Renal cortex interstitium (tissue), 15 donors: Measurements from ENCODE around the gene PMEPA1. TPM values are rescaled to one million over a fixed set of nuclear protein-coding genes. Genes with fewer than 3 reads are reported as not detected.

ENCODE experiments used
- DNase-seq, 11 donors: peaks; one replicate each; pipeline ENCODE4 v3.0.0-alpha.2; 2013; ENCODE audit warnings: low read depth in 9 of 11, low spot score in 4 of 11; ENCODE audit errors: extremely low read depth in 1 of 11
- long read RNA-seq, 16 experiments: transcript quantifications; one replicate each; lab custom pipeline, GENCODE V29; 2026
- polyA plus RNA-seq, 3 donors: library from polyadenylated mRNA; unstranded; fragments of 120-200 nt; gene quantifications; one replicate each; pipeline ENCODE4 v1.2.1, GENCODE V29; 2013; ENCODE audit not compliant: insufficient read length in 3 of 3

Gene PMEPA1, protein sequence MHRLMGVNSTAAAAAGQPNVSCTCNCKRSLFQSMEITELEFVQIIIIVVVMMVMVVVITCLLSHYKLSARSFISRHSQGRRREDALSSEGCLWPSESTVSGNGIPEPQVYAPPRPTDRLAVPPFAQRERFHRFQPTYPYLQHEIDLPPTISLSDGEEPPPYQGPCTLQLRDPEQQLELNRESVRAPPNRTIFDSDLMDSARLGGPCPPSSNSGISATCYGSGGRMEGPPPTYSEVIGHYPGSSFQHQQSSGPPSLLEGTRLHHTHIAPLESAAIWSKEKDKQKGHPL
- polyA plus RNA-seq, result 10 to 100 TPM; 14.9 to 21.6 (median 15.5) TPM
- long read RNA-seq, donor 1, full-length matches to known transcripts, result 7 of 26 reads
- long read RNA-seq, donor 1, partial matches to known transcripts, result 19 of 26 reads
- long read RNA-seq, donor 1, other reads (novel, unspliced or antisense), result 0 of 26 reads
- long read RNA-seq, donor 2, full-length matches to known transcripts, result 11 of 11 reads
- long read RNA-seq, donor 2, partial matches to known transcripts, result 0 of 11 reads
- long read RNA-seq, donor 2, other reads (novel, unspliced or antisense), result 0 of 11 reads
- long read RNA-seq, donor 3, full-length matches to known transcripts, result 21 of 21 reads
- long read RNA-seq, donor 3, partial matches to known transcripts, result 0 of 21 reads
- long read RNA-seq, donor 3, other reads (novel, unspliced or antisense), result 0 of 21 reads
- long read RNA-seq, donor 4, full-length matches to known transcripts, result 9 of 9 reads
- long read RNA-seq, donor 4, partial matches to known transcripts, result 0 of 9 reads
- long read RNA-seq, donor 4, other reads (novel, unspliced or antisense), result 0 of 9 reads
- long read RNA-seq, donor 5, full-length matches to known transcripts, result 12 of 12 reads
- long read RNA-seq, donor 5, partial matches to known transcripts, result 0 of 12 reads
- long read RNA-seq, donor 5, other reads (novel, unspliced or antisense), result 0 of 12 reads
- long read RNA-seq, donor 6, full-length matches to known transcripts, result 11 of 11 reads
- long read RNA-seq, donor 6, partial matches to known transcripts, result 0 of 11 reads
- long read RNA-seq, donor 6, other reads (novel, unspliced or antisense), result 0 of 11 reads
- long read RNA-seq, donor 7, full-length matches to known transcripts, result 5 of 5 reads
- long read RNA-seq, donor 7, partial matches to known transcripts, result 0 of 5 reads
- long read RNA-seq, donor 7, other reads (novel, unspliced or antisense), result 0 of 5 reads
- long read RNA-seq, donor 8, full-length matches to known transcripts, result 15 of 15 reads
- long read RNA-seq, donor 8, partial matches to known transcripts, result 0 of 15 reads
- long read RNA-seq, donor 8, other reads (novel, unspliced or antisense), result 0 of 15 reads
- long read RNA-seq, donor 9, full-length matches to known transcripts, result 8 of 8 reads
- long read RNA-seq, donor 9, partial matches to known transcripts, result 0 of 8 reads
- long read RNA-seq, donor 9, other reads (novel, unspliced or antisense), result 0 of 8 reads
- long read RNA-seq, donor 10, full-length matches to known transcripts, result 7 of 7 reads
- long read RNA-seq, donor 10, partial matches to known transcripts, result 0 of 7 reads
- long read RNA-seq, donor 10, other reads (novel, unspliced or antisense), result 0 of 7 reads
- long read RNA-seq, donor 11, full-length matches to known transcripts, result 11 of 11 reads
- long read RNA-seq, donor 11, partial matches to known transcripts, result 0 of 11 reads
- long read RNA-seq, donor 11, other reads (novel, unspliced or antisense), result 0 of 11 reads
- long read RNA-seq, donor 12, full-length matches to known transcripts, result 5 of 5 reads
- long read RNA-seq, donor 12, partial matches to known transcripts, result 0 of 5 reads
- long read RNA-seq, donor 12, other reads (novel, unspliced or antisense), result 0 of 5 reads
- long read RNA-seq, donor 13, full-length matches to known transcripts, result 17 of 17 reads
- long read RNA-seq, donor 13, partial matches to known transcripts, result 0 of 17 reads
- long read RNA-seq, donor 13, other reads (novel, unspliced or antisense), result 0 of 17 reads
- long read RNA-seq, donor 14, full-length matches to known transcripts, result 9 of 9 reads
- long read RNA-seq, donor 14, partial matches to known transcripts, result 0 of 9 reads
- long read RNA-seq, donor 14, other reads (novel, unspliced or antisense), result 0 of 9 reads
- long read RNA-seq, donor 15, full-length matches to known transcripts, result 5 of 5 reads
- long read RNA-seq, donor 15, partial matches to known transcripts, result 0 of 5 reads
- long read RNA-seq, donor 15, other reads (novel, unspliced or antisense), result 0 of 5 reads
- long read RNA-seq, donor 16, full-length matches to known transcripts, result 25 of 25 reads
- long read RNA-seq, donor 16, partial matches to known transcripts, result 0 of 25 reads
- long read RNA-seq, donor 16, other reads (novel, unspliced or antisense), result 0 of 25 reads

DNA sequence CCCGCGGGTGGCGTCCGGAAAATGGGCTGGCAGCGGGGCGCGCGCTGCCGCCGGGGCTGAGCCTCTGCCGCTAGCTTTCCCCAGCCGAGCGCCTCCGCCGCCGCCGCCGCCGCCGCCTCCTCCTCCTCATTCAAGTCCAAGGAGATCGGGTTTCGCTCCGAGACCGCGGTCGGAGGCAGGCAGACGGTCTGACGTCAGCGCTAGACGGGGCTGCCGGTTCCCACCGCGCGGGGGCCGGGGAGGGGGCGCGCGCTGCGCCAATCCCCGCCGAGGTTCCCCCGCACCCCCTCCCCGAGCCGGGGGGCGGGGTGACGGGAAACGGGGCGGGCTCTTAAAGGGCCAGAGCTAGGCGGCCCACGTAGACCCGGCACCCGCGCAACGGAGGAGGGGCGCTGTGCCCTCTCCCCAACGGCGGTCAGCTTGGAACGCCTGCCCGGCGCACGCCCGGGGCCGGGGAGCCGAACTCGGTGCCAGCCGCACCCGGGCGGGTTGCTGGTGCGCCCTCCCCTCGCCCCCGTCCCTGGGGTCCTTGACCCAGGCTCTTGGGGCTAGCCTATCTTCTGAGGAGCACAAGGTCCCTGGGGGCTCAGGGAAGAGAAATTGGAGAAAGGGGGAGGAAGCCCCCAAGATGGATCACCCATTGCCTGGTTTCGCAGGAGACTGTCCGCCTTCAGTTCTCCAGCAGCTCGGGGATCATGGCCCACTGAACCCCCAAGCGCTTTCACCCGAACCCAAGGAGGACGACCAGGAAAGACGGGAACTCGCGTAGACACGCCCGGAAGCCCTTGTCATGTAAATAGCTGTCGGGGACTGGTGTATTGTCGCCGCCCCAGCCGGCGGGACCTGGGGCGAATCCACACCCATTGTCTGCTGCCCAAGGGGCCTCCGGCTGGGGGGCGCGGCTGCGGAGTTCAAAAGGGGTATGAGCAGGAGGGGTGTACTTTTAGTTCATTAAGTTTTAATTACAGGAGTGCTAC, at the start of gene PMEPA1:
Gene PMEPA1, minus strand, starts transcription at position 193 of the 977 bp plus-strand sequence. CDS start 433 bp downstream, outside the sequence.
- DNase-seq, result peak; percentile 78 to 95 (median 92)

DNA sequence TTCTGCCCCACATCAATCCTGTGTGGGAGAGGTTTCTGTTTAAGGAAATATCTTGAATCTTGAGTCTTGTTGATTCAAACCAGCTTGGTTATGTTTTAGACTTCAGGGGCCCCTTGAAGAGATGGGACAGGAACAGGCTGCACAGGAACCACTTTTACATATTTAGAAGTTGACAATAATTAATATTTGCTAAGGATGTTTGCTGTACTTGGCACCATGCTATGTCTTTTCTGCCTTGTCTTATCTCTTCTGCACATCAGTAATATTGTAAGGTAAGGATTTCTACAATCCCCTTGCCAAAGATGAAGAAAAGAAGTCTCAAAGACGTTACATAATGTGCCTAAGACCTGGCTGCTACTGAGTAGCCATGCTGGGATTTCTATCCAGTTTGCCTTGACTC, 48.0 kb upstream of the PMEPA1 start:
- no peak for DNase-seq

DNA sequence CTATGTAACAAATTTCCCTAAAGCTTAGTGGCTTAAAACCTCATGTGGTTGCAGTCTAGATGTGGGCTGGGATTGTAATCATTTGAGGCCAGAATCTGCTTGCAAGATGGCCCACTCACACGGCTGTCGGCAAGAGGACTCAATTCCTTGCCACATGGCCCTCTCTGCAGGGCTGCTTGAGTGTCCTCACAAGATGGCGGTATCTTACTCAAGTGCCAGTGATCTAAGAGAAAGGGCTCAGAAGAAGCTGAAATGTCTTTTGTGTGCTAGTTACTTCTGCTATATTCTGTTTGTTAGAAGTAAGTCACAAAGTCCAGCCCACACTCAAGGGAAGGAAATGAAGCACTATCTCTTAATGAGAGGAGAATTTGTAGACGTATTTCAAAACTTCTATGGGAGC, 47.1 kb upstream of the PMEPA1 start:
- DNase-seq, result no peak

DNA sequence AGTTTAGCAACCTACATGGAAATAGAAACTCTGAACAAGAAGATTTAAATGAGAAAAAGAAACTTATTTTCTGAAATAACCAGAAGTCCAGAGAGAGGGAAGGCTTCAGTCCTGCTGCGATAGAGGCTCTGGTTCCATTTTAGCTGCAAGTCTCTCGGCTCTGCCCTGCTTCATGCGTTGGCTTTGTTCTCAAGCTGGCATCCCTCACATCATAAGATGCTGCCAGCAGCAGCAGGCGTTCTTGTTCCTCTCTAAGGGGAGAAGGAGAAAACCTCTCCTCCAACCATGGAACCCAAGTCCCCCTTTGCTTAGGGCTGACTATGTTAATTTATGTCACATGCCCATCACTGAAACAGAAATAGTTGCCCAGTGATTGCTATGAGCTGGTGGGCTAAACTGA, 46.4 kb upstream of the PMEPA1 start:
- no peak for DNase-seq

DNA sequence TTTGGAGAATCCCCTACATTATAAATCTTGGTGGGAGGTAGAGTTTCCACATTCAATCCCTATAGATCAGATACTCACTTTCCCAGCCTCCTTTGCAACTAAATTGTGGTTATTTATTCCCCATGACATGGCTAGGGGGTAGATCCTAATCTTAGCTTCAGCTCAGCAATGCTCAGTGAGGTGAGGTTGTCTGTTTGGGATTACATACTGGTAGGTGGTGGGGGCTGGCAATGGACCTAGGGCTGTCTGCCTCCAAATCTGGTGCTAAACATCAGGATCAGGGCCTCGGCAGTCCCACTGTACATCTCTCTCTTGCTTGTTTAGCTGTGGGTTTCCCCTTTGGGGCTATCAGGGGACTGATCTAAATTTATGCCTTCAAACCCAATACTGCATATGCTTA, 45.8 kb upstream of the PMEPA1 start:
- no peak for DNase-seq

DNA sequence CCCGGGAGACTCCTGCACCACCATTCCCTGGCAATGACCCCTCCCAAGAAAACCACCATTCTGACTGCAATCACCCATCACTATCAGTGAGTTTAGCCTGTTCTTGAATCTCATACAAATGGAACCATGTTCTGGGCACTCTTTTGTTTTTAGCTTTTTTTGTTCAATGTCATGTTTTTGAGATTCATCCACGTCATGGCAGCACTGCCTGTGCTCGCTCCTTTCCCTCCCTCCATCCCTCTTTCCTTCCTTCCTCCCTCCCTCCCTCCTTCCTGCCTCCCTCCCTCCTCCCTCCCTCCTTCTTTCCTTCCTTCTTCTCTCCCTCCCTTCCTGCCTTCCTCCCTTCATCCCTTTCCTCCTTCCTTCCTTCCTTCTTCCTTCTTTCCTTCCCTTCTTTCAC, 44.4 kb upstream of the PMEPA1 start:
- no peak for DNase-seq

DNA sequence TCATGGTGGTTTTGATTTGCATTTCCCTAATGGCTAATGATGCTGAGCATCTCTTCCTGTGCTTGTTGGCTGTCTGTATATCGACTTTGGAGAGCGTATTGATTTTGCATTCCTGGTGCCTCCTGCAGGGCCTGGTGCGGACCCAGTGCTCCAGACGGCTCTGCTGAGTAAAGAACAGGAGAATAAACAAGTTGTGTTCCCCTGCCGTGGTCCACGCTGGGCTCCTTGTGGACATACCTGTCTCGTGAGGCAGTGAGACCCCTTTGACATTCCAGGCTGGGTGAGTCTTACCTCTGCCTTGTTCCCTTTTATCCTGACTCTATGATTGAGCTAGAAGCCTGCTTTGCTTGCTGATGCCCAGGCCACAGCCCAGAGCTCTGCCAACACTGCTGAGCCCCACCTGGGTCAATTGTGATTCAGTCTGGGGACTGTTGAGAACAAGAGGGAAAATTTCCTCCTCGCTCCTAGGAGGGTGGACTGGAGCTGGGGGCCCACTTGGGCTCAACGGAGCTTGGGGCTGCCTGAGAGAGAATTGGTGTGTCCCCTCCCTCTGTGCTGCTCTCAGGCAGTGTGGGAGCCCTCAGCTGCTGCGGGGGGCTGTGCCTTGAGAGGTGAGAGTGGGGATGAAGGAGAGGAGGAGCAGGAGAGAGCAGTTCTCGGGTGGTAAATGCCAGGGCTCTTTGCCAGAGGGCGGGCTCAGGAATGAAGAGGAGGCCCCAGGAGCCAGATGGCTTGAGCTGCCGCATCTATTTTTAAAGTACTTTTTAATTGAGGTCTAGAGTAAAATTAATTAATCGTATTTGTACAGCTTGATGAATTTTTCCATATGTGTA, 43.7 kb upstream of the PMEPA1 start:
- no peak for DNase-seq

DNA sequence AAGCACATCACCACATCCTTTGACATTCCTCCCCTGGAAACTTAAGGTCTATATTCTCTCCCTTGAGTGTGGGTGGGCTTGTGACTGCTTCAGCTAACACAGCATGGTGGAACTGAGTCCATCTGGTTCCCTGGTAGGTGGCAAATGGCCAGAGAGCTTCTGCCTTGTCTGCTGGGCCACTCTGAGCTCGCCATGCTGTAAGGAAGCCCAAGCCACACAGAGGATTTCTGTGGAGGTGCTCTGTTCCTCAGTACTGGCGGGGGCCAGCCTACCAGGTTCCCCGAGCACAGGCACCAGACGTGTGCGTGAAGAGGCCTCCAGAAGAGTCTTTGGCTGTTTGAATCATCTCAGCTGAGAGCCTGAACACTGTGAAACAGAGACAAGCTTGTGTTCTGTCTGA, 41.6 kb upstream of the PMEPA1 start:
- no peak for DNase-seq

DNA sequence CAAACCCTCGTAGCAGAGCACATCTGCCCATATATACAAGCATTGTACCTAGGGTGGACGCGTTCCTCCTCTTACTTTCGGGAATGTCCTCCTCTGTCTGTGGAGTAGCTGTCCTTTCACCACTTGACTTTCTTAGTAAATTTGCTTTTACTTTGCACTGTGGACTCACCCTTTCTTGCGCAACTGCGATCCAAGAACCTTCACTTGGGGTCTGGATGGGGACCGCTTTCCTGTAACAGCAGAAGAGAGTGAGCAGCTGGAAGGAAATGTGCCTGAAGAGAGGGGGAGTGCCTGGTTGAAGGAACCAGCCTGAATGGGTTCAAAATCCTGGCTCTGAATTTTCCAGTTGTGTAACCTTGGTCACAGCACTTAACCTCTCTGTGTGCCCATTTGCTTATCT, 40.1 kb upstream of the PMEPA1 start:
- no peak for DNase-seq

DNA sequence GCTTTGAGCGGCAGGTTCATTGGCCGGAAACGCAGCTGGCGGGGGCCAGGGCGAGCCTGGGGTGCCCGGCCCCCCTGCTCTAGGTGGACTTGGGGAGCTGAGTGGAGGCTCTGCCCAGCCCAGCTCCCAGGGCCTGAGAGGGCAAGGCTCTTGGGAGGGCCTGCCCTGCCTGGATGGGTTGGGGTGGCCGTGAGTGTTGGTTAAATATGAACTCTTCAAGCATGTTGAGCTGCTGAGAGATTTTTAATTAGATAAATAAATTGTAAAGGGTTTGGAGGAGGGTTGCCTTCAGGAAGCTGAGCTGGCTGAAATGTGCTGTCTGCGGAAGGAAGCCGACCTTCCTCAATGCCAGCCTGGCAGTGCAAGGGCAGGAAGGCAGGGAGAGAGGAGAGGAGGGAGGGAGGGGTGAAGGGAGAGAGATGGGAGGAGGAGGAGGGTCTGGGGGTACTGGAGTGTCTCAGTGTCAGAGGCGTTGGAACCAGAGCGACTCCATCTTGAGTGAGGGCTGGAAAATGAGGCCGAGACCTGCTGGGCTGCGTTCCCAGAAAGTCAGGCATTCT, 39.4 kb upstream of the PMEPA1 start:
- DNase-seq, result peak in 3 of 11 donors; percentile 17 to 28 (median 27)

DNA sequence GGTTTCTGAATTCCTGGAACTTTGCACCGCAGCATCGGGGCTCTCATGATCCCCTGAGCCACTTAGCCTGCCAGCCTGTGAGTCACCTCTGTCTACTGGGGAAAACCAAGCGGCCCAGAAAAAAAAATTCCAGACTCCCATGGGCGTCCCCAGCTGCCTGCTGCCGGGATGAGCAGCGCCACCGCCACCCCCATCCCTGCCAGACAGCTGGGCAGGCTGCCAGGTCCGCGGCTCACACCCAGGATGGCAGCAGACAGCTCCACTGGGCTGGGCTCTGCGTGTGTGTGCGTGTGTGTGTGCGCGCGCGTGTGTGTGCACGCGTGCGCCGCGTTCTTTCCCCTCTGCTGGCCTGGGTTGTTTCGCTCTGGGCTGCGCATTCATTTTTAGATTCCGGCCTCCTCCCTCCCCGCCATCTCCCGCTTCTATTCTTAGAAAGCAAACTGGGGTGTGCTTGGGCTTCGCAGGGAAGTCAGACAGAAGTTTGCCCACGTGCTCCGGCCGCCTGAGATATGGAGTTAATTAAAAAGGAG, 38.9 kb upstream of the PMEPA1 start:
- peak in 5 of 11 donors; percentile 17 to 58 (median 37) for DNase-seq

DNA sequence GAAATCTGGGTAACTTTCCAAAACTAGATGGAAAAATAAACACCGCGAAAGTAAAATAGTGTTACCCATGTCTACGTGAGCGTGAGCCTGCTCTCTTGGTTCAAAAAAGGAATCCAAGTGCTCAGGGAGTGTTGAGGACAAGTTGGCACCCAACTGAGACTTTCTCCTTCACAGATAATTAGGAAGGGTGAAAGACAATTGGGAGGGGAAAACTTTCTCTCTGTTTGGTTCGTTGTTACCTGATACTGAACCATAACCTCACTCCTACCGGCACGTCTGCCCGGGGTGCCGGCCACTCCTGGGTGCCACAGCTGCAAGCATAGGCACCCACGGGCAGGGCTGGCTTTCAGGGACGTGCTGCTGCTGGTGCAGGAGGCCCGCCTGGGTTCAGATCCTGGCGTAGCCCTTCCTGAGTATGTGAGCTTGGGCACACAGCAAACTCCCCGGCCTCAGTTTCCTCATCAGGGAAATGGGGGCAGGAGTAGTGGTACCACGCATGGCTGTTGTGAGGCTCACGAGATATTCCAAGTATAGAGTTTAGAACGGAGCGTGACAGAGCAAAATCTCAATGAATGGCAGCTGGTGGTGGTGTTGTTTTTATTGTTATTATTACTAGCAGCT, 38.2 kb upstream of the PMEPA1 start:
- DNase-seq, result no peak

DNA sequence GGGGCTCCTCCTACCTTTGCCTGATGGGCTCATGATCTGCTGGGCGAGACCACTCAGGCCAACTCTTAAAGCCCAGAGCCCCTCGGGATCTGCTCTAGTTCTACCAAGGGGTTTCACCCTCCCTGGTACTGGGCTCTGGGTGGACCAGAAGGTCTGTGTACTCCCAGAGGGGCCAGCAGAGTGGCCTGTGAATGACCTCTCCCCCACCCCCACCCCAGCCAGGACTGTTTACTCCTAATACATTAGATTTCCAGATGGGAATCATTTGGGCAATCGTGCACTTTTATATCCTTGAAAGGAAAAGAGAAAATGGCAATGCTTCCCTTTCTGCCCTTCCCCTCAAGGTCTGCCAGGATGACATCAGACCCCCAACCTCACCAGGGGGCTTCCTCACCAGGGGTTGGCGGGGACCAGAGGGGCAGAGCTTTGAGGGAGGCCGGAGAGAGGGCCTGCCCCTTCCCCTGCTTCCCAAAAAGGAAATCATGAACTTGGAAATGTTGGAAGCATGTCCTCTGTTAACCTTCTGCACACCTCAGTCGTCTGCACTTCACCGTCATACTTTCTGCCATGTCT, 37.1 kb upstream of the PMEPA1 start:
- no peak for DNase-seq

DNA sequence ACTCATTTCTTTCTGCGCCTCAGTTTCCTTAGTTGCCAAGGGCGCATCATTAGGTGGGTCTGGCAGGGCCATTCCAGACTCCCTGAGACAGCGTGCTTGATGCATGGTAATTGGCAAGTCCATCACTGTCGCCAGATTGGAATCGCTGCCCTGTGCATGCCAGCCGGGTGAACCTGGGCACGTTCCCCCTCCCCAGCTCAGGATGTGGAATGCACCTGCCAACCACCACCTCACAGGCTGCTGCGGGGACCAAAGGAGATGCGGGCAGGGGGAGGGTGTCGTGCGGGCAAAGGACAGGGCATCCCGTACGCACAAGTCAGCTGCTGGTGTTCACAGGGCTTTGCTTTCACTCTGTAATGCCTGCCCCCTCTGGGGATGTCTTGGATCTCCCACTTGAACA, 36.4 kb upstream of the PMEPA1 start:
- DNase-seq, result no peak
